HG03558 (cell line): ENCODE measurements around the gene GJD3.
"Not testable (repeated sequence)": the region's sequence is repeated elsewhere in the genome, so short reads cannot be mapped to it uniquely, and the experiment has no call there.

Experiments used
- ATAC-seq: cut with Tn5 transposase; IDR thresholded peaks from one replicate; pipeline ENCODE4 v1.9.1; 2021; ENCODE audit warnings: moderate number of reproducible peaks; ENCODE audit not compliant: unreplicated experiment; ENCODE audit errors: extremely low read depth

Gene GJD3

DNA sequence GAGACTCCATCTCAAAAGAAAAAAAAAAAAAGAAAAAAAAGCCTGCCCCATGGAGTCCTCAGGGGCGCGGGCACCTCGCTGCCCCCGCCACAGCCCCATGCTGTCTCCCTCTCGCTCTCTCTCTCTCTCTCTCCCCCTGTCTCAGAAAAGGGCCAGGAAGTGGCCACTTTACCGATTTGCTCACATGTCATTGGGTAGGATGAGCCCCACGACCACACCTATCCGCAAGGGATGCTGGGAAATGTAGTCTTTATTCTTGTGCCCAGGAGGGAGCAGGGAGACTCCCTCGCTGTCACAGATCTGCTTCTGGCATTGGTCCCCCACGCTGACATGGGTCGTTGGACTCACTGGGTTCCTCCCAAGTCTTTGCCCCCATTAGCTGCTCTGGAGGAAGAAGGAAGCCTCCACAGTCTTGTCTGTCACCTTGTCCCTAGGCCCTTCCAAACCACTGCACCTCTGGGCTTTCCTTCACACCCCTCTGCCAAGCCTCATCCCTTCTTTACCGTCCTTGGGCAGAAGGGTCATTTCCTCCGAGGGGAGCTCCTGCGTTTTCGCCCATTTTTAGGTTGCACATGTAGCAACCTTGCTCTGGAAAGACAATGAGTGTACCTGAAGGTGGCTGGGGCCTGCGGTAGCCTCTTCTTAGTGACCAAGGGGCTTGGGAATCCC is 6.9 kb upstream of the GJD3 start:
- no peak for ATAC-seq

DNA sequence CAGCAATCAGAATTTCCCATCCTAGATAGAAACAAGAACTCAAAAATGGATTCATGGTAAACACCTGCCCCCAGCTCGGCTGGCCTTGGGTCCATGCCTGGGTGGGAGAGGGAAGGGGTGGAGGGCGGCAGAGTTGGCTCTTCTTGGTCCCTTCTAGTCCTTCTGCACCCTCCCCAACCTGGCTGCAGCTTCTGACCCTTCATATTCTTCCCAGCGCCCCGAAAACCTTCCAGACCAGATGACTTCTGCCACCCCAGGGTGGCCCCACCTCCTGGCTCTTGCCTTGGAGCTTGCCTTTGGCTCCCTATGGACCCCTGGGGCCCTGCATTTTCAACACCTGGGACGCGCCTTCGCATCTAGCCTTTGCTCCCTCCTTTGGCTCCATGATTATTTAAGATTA is 5.4 kb upstream of the GJD3 start:
- no peak for ATAC-seq

DNA sequence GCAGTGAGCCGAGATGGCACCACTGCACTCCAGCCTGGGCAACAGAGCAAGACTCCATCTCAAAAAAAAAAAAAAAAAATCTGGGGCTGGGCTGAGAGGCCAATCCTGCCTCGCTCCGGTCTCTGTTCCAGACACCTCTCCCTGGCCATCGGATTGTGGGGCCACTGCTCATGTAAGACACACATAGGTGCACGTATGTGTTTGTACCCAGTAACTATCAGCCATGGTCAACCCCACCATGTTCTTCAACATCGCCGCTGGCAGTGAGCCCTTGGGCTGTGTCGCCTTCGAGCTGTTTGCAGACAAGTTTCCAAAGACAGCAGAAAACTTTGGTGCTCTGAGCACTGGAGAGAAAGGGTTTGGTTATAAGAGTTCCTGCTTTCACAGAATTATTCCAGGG is 3.2 kb upstream of the GJD3 start:
- not testable (repeated sequence) for ATAC-seq

DNA sequence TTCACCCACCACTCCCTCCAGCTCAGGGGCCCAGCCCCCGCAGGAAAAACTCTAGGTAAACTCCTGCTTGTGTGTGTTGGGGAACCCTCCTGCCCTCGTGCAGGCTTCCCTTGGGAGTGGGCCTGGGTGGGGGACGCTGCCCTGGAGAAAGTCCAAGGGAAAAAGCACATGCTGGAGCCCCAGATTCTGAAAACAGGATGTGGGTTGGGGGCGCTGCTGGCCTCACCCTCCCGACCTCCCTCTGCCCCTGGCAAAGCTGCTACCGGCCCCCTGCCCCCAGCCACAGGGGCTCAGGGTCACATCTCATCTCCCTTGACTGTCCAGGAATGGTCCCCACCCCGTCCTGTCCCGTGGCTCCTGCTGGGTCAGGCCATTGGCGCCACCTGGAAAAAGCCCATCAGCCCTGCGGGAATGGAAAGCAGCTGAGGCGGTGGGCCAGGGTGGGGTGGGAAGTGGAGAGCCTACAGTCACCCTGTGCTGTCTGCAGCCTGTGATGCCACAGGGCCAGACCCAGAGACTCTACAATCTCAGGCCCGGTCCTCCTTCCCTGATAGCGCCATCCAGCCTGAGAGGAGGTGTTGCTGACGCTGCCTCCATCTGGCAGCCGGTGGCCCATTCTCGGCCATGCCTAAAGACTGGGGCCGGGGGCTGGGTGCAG is 2.5 kb upstream of the GJD3 start:
- no peak for ATAC-seq

DNA sequence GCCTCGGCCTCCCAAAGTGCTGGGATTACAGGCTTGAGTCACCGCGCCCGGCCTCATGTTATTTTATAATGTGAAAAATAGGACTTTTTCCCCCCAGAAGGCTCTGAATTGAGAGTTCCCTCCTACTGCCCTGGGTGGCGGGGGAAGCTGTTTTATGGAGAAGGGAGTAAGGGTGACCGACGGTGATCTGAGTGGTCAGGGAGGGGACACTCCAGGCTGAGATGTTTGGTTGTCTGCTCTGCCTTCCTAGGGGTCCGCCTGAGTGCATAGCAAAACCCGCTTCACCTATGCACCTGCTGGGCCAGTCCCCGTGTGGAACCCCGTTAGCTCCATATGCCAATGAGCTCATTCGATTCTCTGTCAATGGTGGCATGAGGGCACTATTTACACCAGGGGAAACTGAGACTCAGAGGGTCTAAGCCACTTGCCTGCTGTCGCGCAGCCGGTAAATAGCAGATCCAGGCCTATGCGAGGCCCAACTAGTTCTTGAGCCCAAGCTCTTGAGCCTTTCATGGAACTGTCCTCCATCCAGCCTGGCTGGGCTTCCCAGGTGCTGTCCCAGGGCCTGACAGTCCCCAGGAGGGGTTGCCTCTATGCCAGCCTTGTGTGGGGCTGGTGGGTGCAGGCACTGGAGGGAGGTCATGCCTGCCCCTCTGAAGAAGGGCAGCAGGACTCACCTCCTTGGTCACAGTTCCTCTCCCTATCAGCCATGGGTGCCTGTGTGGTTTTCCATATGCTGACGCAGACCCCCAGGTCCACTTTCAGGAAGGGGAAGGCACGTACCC is 1.7 kb upstream of the GJD3 start:
- no peak for ATAC-seq

GRCh38 chr17:40364906-40365305 is 369 bp upstream of the GJD3 start:
- ATAC-seq, result no peak

DNA sequence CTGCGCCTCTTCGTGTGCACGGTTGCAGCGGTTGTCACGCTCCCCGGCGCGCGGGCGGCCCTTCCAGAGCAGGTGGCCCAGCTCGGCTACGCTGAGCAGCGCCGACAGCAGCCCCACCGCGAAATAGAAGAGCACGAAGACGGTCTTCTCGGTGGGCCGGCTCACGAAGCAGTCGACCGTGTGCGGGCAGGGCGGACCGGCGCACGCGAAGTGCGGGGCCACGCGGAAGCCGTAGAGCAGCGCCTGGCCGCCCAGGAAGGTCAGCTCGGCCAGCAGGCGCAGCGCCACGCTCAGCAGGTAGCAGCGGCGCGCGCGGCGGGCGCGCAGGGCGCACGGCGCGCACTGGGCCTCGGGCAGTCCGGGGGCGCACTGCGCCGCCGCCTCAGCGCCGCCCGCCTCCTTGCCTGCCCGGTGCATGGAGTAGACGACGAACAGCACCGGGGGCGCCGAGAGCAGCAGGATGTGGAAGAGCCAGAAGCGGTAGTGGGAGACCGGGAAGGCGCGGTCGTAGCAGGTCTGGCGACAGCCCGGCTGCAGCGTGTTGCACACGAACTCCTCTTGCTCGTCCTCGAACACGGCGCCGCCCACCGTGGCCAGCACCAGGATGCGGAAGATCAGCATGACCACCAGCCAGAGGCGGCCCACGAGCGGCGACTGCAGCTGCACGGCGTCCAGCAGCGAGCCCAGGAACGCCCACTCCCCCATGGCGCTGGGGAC is 1.3 kb downstream of the GJD3 start:
- ATAC-seq, result no peak

GRCh38 chr17:40362696-40363110 is 1.8 kb downstream of the GJD3 start:
- ATAC-seq, result no peak

GRCh38 chr17:40361925-40362695 is 2.4 kb downstream of the GJD3 start:
- no peak for ATAC-seq

GRCh38 chr17:40361063-40361924 is 3.2 kb downstream of the GJD3 start:
- no peak for ATAC-seq

DNA sequence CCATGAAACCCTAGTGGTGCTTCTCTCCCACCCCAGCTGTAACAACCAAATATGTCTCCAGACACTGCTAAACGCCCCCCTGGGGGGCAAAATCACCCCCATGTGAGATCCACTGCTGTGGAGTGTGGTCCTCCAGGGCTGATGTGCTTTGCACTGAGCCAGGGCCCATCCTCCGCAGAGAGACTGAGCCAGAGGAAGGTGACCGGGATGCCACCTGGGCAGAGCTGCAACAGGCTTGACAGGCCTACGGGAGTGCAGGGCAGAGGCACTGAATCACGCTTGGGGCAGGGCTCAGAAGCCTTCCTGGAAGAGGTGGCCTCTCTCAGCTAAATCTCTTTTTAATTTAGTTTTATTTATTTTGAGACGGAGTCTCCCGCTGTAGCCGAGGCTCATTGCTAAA is 4.4 kb downstream of the GJD3 start:
- no peak for ATAC-seq

GRCh38 chr17:40358323-40359038 is 6.1 kb downstream of the GJD3 start:
- no peak for ATAC-seq

GRCh38 chr17:40356990-40357881 is 7.3 kb downstream of the GJD3 start:
- ATAC-seq, result no peak

DNA sequence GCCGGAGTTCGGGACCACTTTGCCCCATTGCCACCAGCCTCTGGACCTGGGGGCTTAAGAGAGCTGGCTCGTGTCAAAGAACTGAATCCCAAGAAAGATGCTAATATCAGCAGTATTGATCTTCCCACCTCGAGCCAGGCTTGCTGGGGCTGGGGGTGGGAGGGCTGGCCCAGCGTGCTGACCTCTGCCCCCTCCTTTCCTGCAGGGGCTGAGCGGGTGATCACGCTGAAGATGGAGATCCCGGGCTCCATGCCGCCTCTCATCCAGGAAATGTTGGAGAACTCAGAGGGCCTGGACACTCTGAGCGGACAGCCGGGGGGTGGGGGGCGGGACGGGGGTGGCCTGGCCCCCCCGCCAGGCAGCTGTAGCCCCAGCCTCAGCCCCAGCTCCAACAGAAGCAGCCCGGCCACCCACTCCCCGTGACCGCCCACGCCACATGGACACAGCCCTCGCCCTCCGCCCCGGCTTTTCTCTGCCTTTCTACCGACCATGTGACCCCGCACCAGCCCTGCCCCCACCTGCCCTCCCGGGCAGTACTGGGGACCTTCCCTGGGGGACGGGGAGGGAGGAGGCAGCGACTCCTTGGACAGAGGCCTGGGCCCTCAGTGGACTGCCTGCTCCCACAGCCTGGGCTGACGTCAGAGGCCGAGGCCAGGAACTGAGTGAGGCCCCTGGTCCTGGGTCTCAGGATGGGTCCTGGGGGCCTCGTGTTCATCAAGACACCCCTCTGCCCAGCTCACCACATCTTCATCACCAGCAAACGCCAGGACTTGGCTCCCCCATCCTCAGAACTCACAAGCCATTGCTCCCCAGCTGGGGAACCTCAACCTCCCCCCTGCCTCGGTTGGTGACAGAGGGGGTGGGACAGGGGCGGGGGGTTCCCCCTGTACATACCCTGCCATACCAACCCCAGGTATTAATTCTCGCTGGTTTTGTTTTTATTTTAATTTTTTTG is 8.5 kb downstream of the GJD3 start:
- ATAC-seq, result no peak

GRCh38 chr17:40355123-40355803 is 9.3 kb downstream of the GJD3 start:
- ATAC-seq, result no peak
